Measurements from ENCODE around the gene RPL14. TPM values are rescaled to one million over a fixed set of nuclear protein-coding genes. Genes with fewer than 3 reads are reported as not detected.

Gene RPL14
- total RNA-seq, 1 donor from 2014 or later: 901 TPM

GRCh38 chr3:40450438-40450837, 6.7 kb upstream of the RPL14 start:
- no peak for DNase-seq
- TF ChIP-seq CTCF (IDR thresholded peaks at IDR 0.05; ENCODE audit: borderline replicate concordance): no peak
- H3K4me3 ChIP-seq: no peak overlapping the region
- no peaks in the 10 kb centered on the region for H3K27me3 ChIP-seq (ENCODE audit: low read depth)
- no peaks in the 10 kb centered on the region for H3K9me3 ChIP-seq (replicated peaks)
- H3K4me1 ChIP-seq: peaks cover 24% of the 10 kb centered on the region
- no peak overlapping the region for H3K27ac ChIP-seq (replicated peaks)
- H3K36me3 ChIP-seq: peaks cover 17% of the 10 kb centered on the region
- intact Hi-C loops (cut with micrococcal nuclease): no loop called here

- H3K27me3 ChIP-seq (ENCODE audit: low read depth): no peaks in the 10 kb centered on the region
Observed at GRCh38 chr3:40451551-40451950, 5.6 kb upstream of the RPL14 start.

GRCh38 chr3:40452057-40452456, 5.1 kb upstream of the RPL14 start:
- Histone ChIP-seq H3K36me3 (peaks cover 9% of the 10 kb centered on the region), H3K9me3 (replicated peaks) (no peaks in the 10 kb centered on the region), H3K27ac (replicated peaks) (peak overlapping the region; percentile 96), H3K4me3 (peak overlapping the region; percentile 81), H3K27me3 (ENCODE audit: low read depth) (no peaks in the 10 kb centered on the region), H3K4me1 (peaks cover 34% of the 10 kb centered on the region)
- intact Hi-C loops (cut with micrococcal nuclease): no loop called here
- TF ChIP-seq CTCF (IDR thresholded peaks at IDR 0.05; ENCODE audit: borderline replicate concordance): no peak
- no peak for DNase-seq

More at GRCh38 chr3:40451551-40451950, 5.6 kb upstream of the RPL14 start:
- Histone ChIP-seq H3K27ac (replicated peaks) (peak overlapping the region; percentile 96), H3K4me1 (peaks cover 30% of the 10 kb centered on the region), H3K4me3 (no peak overlapping the region), H3K36me3 (peaks cover 9% of the 10 kb centered on the region), H3K9me3 (replicated peaks) (no peaks in the 10 kb centered on the region)
- intact Hi-C loops (cut with micrococcal nuclease): no loop called here
- TF ChIP-seq CTCF (IDR thresholded peaks at IDR 0.05; ENCODE audit: borderline replicate concordance): no peak
- DNase-seq: no peak

GRCh38 chr3:40452562-40452875, 4.6 kb upstream of the RPL14 start:
- intact Hi-C loops (cut with micrococcal nuclease): no loop called here

GRCh38 chr3:40452876-40453730, 4.0 kb upstream of the RPL14 start:
- Histone ChIP-seq H3K4me3 (peak overlapping the region; percentile 81), H3K4me1 (peaks cover 44% of the 10 kb centered on the region), H3K27ac (replicated peaks) (peak overlapping the region; percentile 96), H3K36me3 (peaks cover 11% of the 10 kb centered on the region), H3K9me3 (replicated peaks) (no peaks in the 10 kb centered on the region), H3K27me3 (ENCODE audit: low read depth) (no peaks in the 10 kb centered on the region)
- intact Hi-C loops (cut with micrococcal nuclease): no loop called here
- peak; percentile 97 for DNase-seq
- no peak for TF ChIP-seq CTCF (IDR thresholded peaks at IDR 0.05; ENCODE audit: borderline replicate concordance)

More at GRCh38 chr3:40452562-40452875, 4.6 kb upstream of the RPL14 start:
- Histone ChIP-seq H3K9me3 (replicated peaks) (no peaks in the 10 kb centered on the region), H3K36me3 (peaks cover 9% of the 10 kb centered on the region), H3K27ac (replicated peaks) (peak overlapping the region; percentile 96), H3K4me3 (peak overlapping the region; percentile 81), H3K4me1 (peaks cover 38% of the 10 kb centered on the region), H3K27me3 (ENCODE audit: low read depth) (no peaks in the 10 kb centered on the region)
- no peak for DNase-seq
- TF ChIP-seq CTCF (IDR thresholded peaks at IDR 0.05; ENCODE audit: borderline replicate concordance): no peak
